ENCODE data around the gene GNG8. TPM values are rescaled to one million over a fixed set of nuclear protein-coding genes. Genes with fewer than 3 reads are reported as not detected.

GNG8 gene
- total and polyA plus RNA-seq, 10 of the 15 experiments (the other 5 are each of a cell fraction or from before 2014, with no cell fraction given) = 1.2 to 6.6 (median 2.7) TPM; not detected in 6

DNA sequence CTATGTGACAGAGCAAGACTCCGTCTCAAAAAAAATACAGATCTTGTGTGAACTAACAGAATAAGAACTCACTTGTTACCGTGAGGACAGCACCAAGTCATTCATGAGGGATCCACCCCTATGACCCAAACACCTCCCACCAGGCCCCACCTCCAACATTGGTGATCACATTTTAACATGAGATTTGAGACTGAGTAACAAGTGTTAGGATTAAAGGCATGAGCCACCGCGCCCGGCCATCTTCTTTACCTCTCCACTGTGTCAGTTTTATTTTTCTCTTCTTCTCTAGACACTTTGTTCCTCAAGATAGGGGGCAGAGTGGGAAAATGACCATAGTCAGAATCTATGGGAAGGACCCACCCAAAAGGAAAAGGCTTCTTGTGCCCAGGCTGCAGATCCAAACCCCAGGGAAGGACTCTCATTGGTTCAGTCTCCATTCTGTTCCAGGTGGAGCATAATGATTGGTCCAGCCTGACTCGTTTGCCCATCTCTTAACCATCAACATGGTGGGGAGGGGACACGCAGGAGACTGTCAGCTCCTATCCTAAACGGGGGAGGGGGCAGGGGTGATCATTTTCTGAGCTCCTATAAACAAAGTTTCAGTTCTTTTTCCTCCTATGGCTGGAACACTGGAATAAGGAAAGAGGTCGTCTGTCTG, 36.2 kb downstream of the GNG8 start:
- SMC1A ChIA-PET (ENCODE audit: uncharacterized antibody, unreplicated experiment) = interaction anchor here (1.0 to 4.7 kb wide), 3 partner anchors 16 to 62 kb away, joined by 4 to 83 read pairs (median 25); partner anchors contain the start of genes DACT3 and PTGIR
- no TSS peak for BruUV-seq (replicated peaks)
- H3K27ac ChIP-seq (ENCODE audit: control insufficient read depth, insufficient read depth) = peak overlapping the region; percentile 98
- H4K20me1 ChIP-seq (ENCODE audit: control insufficient read depth, insufficient read depth) = peaks cover 8% of the 10 kb centered on the region
- H3K4me1 ChIP-seq (ENCODE audit: control insufficient read depth, insufficient read depth, low read length) = peaks cover 12% of the 10 kb centered on the region
- ATAC-seq = no peak
- WGBS (ENCODE audit: insufficient coverage, insufficient replicate concordance, low lambda C conversion rate, missing lambda C conversion rate) = 56% methylated on average over 9 of the region's 9 CpGs
- peak overlapping the region; percentile 72 for H3K4me3 ChIP-seq
- H3K36me3 ChIP-seq (ENCODE audit: control insufficient read depth in 2 of 2, insufficient read depth in 2 of 2, low read length in 1 of 2) = no peaks in the 10 kb centered on the region; a peak in 1 of 4 replicates
- H3K79me2 ChIP-seq (ENCODE audit: control insufficient read depth, insufficient read depth, low read length) = peaks cover 37% of the 10 kb centered on the region
- CTCF ChIA-PET = interaction anchor here (0.8 to 5.6 kb wide), 5 partner anchors 15 to 67 kb away, joined by 3 to 73 read pairs (median 13); partner anchors contain the start of gene DACT3
- POLR2A ChIA-PET = interaction anchor here (1.0 to 7.3 kb wide), 5 partner anchors 13 to 605 kb away, joined by 3 to 72 read pairs (median 5); partner anchors contain the start of genes CCDC61, DACT3 and PTGIR
- FAIRE-seq = no peak
- peak overlapping the region; percentile 94 for H3K9ac ChIP-seq (ENCODE audit: control insufficient read depth, insufficient read depth, low read length)
- peak overlapping the region; percentile 97 for H2AFZ ChIP-seq (ENCODE audit: control insufficient read depth, low read depth, low read length)
- intact Hi-C loops (cut with micrococcal nuclease; ENCODE audit: unreplicated experiment) (no loop called here), in situ Hi-C loops (cut with MboI) (no loop called here)
- peaks cover 7% of the 10 kb centered on the region; the same call in 2 of the 3 replicates for H3K9me3 ChIP-seq (replicated peaks; ENCODE audit: control insufficient read depth, insufficient read depth, low read length)
- H3K27me3 ChIP-seq (replicated peaks in 1 of 2; ENCODE audit: control insufficient read depth in 2 of 2, insufficient read depth in 2 of 2, low read length in 1 of 2) = no peaks in the 10 kb centered on the region
- peak overlapping the region; percentile 73 for H3K4me2 ChIP-seq (ENCODE audit: control insufficient read depth, insufficient read depth)
- TF ChIP-seq NFYB (IDR thresholded peaks at IDR 0.05; ENCODE audit: insufficient read depth, low read depth, low read length) (peak; percentile 56; the same call in 1 of the 2 replicates), NFIC (IDR thresholded peaks at IDR 0.05; ENCODE audit: low read depth, low read length) (no peak), SMC3 (IDR thresholded peaks at IDR 0.05; ENCODE audit: borderline replicate concordance, low read length) (no peak)
- DNase-seq (ENCODE audit: low read depth, low spot score) = no peak
- RAD21 ChIA-PET (ENCODE audit: unreplicated experiment) = interaction anchor here (1.0 to 4.7 kb wide), 6 partner anchors 13 to 145 kb away, joined by 3 to 48 read pairs (median 22); partner anchors contain the start of genes DACT3 and PRKD2

- H3K4me2 ChIP-seq (ENCODE audit: control insufficient read depth, insufficient read depth) = no peak overlapping the region
- H4K20me1 ChIP-seq (ENCODE audit: control insufficient read depth, insufficient read depth) = peaks cover 6% of the 10 kb centered on the region
- peaks cover 7% of the 10 kb centered on the region; the same call in 2 of the 3 replicates for H3K9me3 ChIP-seq (replicated peaks; ENCODE audit: control insufficient read depth, insufficient read depth, low read length)
- H3K79me2 ChIP-seq (ENCODE audit: control insufficient read depth, insufficient read depth, low read length) = peaks cover 23% of the 10 kb centered on the region
- ChIA-PET SMC1A (ENCODE audit: uncharacterized antibody, unreplicated experiment) (no interaction called here), RAD21 (ENCODE audit: unreplicated experiment) (no interaction called here), POLR2A (interaction anchor here (1.2 kb wide), 1 partner anchor 245 kb away, joined by 3 read pairs; no protein-coding TSS in a partner anchor), CTCF (interaction anchor here (1.2 to 5.6 kb wide), 6 partner anchors 13 to 251 kb away, joined by 3 to 73 read pairs (median 6); partner anchors contain the start of genes DACT3 and PPP5C)
- no peak overlapping the region for H3K4me3 ChIP-seq
- in situ Hi-C loops (cut with MboI) = no loop called here
- no peak for ATAC-seq
- no TSS peak for BruUV-seq (replicated peaks)
- intact Hi-C loops (cut with micrococcal nuclease; ENCODE audit: unreplicated experiment) = no loop called here
- H3K9ac ChIP-seq (ENCODE audit: control insufficient read depth, insufficient read depth, low read length) = no peak overlapping the region
- peaks cover 6% of the 10 kb centered on the region for H3K4me1 ChIP-seq (ENCODE audit: control insufficient read depth, insufficient read depth, low read length)
- H3K27me3 ChIP-seq (replicated peaks in 1 of 2; ENCODE audit: control insufficient read depth in 2 of 2, insufficient read depth in 2 of 2, low read length in 1 of 2) = no peaks in the 10 kb centered on the region
- no peak for FAIRE-seq
- H2AFZ ChIP-seq (ENCODE audit: control insufficient read depth, low read depth, low read length) = no peak overlapping the region
- no peak for DNase-seq (ENCODE audit: low read depth, low spot score)
- H3K27ac ChIP-seq (ENCODE audit: control insufficient read depth, insufficient read depth) = no peak overlapping the region
- H3K36me3 ChIP-seq (ENCODE audit: control insufficient read depth in 2 of 2, insufficient read depth in 2 of 2, low read length in 1 of 2) = no peaks in the 10 kb centered on the region
- 79% methylated on average over 4 of the region's 4 CpGs for WGBS (ENCODE audit: insufficient coverage, insufficient replicate concordance, low lambda C conversion rate, missing lambda C conversion rate)
- TF ChIP-seq, protein P1, sequence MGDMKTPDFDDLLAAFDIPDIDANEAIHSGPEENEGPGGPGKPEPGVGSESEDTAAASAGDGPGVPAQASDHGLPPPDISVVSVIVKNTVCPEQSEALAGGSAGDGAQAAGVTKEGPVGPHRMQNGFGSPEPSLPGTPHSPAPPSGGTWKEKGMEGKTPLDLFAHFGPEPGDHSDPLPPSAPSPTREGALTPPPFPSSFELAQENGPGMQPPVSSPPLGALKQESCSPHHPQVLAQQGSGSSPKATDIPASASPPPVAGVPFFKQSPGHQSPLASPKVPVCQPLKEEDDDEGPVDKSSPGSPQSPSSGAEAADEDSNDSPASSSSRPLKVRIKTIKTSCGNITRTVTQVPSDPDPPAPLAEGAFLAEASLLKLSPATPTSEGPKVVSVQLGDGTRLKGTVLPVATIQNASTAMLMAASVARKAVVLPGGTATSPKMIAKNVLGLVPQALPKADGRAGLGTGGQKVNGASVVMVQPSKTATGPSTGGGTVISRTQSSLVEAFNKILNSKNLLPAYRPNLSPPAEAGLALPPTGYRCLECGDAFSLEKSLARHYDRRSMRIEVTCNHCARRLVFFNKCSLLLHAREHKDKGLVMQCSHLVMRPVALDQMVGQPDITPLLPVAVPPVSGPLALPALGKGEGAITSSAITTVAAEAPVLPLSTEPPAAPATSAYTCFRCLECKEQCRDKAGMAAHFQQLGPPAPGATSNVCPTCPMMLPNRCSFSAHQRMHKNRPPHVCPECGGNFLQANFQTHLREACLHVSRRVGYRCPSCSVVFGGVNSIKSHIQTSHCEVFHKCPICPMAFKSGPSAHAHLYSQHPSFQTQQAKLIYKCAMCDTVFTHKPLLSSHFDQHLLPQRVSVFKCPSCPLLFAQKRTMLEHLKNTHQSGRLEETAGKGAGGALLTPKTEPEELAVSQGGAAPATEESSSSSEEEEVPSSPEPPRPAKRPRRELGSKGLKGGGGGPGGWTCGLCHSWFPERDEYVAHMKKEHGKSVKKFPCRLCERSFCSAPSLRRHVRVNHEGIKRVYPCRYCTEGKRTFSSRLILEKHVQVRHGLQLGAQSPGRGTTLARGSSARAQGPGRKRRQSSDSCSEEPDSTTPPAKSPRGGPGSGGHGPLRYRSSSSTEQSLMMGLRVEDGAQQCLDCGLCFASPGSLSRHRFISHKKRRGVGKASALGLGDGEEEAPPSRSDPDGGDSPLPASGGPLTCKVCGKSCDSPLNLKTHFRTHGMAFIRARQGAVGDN (IDR thresholded peaks at IDR 0.05) = no peak
- no peak for TF ChIP-seq PRDM15 (CRISPR knock-in tag; IDR thresholded peaks at IDR 0.05)
These were observed 37.6 kb downstream of the GNG8 start for GRCh38 chr19:46598372-46598917.
